H4 (cell line): ENCODE results near the gene BLVRA. TPM values are rescaled to one million over a fixed set of nuclear protein-coding genes. Genes with fewer than 3 reads are reported as not detected.

Experiments used
- DNase-seq: peaks from one replicate; pipeline ENCODE4 v3.0.0-alpha.2; 2015; ENCODE audit warnings: low spot score
- total RNA-seq: library from RNA; depleted of rRNA; stranded (reverse); fragments of >200 nt; shearing (Covaris generic); gene quantifications from 2 replicates; pipeline ENCODE4 v1.2.3, GENCODE V29; 2014

BLVRA gene
- total RNA-seq, 1 experiment from 2014 or later, result 109 TPM

DNA sequence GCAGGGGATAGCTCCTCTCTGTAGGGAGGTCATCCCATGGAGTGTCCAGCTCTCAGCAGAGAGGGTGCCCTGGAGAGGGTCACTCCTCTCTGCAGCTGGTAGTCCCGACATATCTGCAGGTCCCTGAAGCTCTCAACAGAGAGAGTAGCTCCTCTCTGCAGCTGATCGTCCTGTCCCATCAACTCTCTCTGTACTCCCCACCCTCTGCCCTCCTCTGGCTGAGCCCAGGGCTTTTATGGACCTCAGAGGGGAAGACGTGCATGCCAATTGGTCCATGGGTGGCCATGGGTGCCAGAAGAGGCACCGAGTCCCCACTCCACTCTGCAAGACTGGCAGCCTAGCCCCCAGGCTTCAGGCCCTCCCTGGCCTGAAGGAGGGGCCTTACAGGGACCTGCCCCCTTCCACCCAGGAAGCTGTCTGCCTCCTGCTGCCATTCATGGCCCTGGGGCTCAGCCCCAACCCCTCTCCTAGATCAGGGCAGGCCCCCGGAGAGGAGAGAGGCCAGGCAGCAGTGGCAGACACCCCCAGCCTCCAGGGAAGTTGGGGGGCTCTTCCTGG is 9.0 kb upstream of the BLVRA start:
- no peak for DNase-seq

DNA sequence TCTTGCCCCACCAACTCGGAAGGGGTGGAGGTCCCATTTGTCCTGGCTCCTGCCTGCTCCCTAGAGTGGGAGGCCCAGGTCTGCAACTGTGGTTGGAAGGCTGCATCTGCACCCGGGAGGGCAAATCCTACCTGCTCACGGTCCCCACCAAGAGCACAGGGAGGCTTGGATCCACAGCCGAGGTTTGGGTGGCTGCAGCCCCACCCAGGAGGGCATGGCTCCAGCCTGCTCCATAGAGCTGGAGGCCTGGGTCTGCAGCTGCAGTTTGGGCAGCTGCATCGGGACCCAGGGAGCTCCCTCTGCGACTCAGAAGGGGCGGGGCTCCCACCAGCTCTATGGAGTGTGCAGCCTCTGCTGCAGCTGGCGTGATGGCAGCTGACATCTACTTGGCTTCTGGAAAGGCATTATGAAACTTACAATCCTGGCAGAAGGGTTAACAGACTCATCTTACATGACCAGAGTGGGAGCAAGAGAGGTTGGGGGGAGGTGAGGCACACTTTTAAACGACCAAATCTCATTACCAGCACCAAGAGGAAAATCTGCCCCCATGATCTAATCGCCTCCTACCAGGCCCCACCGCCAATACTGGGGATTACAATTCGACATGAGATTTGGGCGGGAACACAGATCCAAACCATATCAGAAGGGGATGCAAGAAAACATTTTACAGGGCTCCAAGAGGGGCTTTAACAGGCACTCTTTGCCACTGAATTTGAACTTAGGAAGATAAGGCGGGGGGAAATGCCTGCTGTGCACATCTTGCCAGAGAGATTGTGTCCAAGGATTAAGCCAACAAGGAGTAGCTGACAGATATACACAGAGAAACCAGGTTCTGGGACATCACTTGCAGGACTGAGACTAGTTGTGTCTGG is 8.2 kb upstream of the BLVRA start:
- no peak for DNase-seq

DNA sequence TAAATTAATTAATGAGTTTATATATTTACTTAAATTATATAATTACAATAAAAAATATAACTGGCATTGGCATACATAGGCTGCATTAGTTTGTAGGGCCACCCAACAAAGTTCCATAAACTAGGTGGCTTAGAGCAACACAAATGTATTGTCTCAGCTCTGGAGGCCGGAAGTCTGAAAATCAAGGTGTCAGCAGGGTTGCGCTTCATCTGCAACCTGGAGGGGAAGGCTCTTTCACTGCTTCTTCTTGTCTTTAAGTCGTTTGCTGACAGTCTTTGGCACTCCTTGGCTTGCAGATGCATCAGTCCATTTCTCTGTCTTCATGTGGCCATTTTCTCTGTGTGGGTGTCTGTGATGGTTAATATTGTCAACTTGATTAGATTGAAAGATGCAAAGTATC is 6.1 kb upstream of the BLVRA start:
- DNase-seq, result no peak

DNA sequence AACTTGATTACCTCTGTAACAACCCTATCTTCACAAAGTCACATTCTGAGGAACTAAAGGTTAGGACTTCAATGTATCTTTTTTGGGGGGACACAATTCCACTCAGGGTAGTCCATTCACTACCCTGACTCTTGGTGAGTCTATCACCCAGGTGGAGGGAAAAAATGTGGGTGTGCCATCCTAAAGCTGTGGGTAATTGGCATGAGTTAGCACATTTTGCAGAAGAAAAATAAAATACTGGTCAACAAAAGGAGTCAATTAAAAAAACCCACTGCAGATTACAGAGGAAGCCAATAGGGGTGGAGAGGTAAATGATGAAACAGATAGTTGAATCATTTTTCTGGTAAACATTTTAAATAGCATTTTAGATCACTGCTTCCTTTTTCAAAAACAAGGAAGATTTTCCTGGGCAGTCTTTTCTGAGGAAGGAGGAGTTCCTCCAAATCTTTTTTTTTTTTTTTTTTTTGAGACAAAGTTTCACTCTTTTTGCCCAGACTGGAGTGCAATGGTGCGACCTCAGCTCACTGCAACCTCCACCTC is 5.1 kb upstream of the BLVRA start:
- DNase-seq, result no peak

DNA sequence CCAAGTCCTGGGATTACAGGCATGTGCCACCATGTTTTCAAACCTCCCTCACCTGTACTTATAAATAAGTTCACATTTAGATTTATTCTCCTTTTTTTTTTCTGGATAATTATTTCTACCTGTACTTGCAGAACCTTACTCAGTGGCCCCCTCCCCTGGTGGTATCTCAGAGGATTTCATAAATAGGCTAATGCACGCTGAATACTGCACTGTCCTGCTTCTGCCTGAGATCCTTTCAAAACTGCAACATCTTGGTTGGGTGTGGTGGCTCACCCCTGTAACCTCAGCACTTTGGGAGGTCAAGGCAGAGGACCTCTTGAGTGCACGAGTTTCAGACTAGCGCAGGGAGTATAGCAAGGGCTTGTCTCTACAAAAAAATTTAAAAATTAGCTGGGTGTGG is 4.6 kb upstream of the BLVRA start:
- no peak for DNase-seq

DNA sequence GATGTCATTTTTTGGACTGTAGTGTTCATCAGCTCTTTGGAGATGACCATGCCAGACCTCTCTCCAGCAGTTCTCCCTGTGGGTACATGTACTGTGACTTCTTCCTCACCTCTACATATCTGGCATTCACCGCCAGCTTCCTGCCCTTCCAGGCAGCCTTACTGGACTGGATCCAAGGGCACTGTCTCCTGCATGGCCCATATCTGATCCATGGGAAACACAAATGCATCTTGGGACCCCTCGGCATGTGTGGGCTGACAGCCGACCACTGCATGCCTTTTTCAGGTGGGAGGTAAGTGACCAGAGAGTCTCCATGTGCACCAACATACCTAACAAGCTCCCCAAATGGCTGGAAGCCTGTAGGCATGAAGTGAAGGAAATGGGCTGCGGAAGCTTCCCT is 3.9 kb upstream of the BLVRA start:
- DNase-seq, result no peak

DNA sequence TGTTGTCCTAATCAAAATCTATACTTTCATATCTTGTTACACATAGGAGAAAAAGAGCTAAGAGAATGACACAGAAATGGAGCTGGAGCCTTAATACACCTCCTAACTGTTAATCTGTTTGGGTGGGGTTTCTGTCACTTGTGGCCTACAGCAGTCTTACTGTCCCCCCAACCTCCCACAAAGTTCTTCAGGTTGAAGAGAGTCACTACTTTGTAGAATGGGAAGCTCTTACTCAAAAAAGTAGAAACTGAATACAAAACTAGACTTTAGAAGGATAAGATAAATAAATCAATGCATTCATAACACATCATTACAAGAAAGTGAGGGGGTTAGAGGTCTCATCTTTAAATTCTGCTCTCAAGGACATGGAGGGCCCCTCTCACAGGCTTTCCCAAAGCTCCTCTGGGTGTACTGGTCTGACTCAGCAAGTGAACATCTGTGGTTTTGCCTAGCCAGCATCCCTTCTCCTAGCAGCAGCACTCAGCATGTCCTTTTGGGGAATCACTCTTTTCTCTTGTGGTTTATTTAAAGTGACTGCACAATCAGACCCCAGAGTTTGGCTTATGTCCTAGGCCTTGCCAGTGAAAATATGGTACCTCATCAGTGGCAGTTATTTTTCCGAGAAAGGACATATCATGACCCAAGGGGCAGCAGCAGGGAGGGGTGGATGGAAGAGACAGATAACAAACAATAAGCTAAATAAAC is 2.0 kb upstream of the BLVRA start:
- DNase-seq, result peak; percentile 95

DNA sequence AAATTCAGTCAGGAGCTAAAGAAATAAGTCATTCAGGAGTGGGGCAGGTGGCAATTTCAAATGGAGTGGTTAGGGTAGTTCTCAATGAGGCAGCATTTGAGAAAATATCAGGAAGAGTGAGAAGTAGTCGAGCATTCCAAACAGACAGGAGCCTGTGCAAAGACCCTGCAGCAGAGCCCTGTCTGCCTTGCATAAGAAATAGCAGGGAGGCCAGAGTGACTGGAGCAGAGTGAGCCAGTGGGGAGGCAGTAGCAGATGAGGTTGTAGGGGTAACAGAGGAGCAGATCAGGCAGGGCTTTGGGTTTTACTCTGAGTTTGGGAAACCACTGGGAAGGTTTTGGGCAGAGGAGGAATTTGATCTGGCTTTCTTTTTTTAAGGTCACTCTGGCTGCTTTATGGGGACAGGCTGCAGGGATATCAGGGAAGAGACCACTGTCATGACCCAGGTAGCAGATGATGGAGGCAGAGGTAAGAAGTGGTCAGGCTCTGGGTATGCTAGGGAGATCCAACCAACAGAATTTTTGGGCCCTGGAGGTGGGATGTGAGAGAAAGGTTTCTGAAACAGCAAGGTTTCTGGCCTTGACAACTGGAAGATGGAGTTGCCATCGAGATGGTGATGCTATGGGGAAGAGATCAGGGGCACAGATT is 1.3 kb upstream of the BLVRA start:
- no peak for DNase-seq

DNA sequence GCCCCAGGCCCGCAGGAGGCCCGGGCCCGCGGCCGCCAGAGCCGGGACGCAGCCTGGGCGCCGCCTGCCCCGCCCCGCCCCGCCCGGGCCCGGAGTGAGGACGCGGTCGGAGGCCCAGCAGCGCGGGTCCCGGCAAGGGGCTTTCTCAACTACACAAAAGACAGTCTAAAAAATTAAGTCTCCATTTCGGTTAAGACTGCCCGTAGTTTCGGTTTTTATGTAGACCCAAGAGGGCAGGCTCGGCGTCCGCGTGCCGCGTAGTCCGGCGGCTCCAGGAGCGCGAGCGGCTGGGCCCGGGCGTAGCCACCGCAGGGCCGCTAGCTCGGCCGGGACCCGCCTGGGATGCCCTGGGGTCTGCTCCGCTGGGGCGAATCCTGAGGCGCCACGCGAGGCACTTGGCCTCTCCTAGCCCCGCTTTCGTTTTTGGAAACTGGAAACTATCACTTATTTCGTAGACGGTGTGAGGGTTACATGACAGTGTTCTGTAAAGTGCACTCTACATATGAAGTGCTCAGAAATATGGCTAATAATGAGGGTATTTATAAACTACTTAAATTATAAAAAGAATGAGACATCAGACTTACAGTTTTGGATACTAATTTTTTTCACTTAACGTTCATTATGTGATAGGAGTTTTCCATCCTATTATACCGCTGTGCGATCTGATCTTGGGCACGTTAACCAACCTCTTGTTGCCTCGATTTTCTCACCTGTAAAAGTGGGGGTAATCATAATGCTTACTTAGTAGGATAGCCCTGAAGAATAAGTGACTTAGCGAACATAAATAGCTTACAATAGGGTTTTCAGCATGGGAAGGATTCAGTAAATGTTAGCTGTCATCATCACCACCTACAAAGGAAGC is 573 bp downstream of the BLVRA start:
- no peak for DNase-seq

DNA sequence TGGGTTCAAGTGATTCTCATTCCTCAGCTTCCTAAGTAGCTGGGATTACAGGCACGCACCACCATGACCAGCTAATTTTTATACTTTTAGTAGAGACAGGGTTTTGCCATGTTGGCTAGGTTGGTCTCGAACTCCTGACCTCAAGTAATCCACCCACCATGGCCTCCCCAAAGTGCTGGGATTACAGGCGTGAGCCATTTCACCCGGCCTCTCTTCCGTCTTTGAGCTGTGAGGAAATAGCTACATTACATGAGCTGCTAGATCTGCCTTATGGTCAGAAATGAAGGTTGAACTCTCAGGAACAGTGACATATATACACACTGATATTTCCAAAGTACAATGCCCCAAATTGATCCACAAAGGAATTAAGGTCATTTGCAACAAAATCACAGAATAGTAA is 2.4 kb downstream of the BLVRA start:
- no peak for DNase-seq

DNA sequence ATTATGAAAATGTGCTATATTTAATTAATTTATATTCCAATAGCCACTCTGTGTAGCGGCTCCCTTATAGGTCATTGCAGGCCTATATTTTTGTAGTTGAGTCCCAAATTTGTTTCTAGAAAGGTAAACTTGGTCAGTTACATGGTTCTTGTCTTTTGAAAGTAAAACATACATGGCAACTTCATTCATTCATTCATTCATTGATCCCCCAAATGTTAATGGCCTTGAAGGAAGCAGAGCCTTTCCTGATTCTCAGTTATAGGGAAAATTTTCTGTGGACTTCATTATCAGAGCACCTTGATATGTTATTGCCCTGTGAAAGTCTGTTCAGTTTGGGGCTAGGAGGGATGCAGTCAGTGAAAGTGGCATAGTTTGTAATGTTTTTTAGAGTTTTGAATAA is 2.9 kb downstream of the BLVRA start:
- DNase-seq, result no peak

DNA sequence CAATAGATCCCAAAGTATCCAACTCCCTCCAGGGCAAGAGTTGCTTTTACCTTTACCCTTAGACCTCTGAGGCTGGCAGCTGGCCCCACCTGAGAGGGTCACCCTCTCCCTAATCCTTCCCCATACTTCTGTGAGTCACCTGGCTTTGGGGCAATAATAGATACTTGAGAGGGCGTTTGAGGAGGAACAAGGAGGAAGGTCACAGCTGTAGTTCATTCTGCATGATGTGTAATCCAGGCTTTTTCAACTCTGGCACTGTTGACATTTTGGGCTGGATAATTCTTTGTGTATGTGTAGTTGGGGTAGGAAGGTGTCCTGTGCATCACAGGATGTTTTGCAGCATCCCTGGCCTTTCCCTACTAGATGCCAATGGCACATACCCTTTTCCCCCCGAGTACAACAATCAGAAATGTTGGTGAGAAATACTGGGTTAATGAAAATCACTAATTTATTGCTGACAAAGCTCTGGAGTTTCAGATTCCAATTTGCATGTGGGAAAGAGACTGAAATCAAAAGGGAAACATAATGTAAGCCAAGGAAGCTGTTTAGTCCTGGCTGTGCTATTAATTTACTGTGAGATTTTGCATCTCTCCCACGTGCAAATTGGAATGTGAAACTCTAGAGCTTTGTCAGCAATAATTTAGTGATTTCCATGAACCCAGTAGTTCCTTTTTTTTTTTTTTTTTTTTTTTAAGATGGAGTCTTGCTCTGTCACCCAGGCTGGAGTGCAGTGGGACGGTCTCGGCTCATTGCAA is 3.6 kb downstream of the BLVRA start:
- no peak for DNase-seq

DNA sequence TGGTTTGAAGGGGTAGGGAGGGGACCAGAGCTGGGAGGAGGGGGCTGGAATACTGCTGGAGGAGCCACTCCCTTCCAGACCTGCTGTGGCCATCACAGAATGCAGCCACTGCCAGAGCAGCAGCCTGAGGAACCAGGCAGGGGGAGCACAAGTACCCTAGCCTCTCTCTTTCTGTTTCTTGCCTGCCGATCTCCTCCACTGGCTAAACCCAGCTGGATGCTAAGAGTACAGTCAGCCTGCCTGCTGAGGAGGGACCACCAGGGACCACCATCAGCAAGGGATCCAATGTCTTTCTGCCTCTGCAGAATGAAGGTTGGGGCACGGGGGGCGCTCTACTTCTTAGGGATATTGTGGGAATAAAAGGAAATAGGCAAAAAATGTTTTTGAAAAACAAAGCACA is 4.7 kb downstream of the BLVRA start:
- no peak for DNase-seq

DNA sequence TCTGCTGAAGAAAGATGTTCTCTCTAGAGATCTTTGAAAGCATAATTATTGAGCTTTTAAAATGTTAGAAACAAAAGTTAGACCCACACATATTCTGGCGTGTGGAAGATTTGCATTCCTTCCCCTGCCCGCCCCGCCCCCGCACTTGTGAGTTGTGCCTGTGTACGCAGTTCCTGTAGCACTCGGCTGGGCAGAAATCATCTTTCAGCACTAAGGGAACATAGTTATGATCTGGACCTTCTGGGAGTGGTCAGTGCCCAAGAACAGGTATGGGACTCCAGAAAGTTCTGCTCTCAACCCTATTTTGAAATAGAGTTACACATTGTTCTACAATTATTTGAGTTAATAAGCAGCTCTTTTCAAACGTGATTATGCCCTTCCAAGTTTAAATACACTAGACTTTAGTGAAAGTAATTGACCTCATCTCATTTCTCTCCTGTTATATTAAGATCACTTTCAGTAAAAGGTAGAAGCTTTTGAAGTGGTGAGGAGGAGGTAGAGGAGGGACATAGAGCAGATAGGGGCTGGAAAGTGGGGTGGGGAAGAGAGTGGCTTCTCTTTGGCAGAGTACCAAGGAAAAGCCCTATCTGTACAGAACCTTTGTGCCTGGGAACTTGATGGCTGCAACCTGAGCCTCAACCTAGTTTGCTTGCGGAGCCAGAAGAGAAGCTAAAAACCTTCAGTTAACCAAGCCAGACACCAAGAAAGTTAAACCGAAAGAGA is 5.7 kb downstream of the BLVRA start:
- DNase-seq, result no peak

DNA sequence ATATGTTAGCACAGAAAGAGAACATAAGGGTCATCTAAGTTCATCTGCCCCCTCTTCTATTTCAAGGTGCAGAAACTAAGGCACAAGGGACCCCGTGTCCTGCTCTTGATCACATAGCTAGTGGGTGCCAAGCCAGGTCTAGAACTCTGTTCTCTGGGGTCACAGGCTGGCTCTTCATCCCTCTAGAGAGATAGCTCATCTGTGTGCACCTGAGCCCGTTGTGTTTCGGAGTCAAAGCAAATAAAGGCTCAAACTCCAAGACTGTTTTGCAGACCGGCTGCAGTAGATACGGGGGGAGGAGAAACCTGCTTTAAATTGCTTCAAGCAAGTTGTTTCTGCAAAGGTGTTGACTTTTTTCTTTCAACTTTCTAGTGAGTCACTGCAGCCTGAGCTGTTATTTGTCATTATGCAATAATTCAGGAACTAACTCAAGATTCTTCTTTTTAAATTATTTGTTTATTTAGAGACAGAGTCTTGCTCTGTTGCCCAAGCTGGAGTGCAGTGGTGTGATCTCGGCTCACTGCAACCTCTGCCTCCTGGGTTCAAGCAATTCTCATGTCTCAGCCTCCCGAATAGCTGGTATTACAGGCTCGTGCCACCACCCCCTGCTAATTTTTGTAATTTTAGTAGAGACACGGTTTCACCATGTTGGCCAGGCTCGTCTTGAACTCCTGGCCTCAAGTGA is 6.5 kb downstream of the BLVRA start:
- DNase-seq, result peak; percentile 70

DNA sequence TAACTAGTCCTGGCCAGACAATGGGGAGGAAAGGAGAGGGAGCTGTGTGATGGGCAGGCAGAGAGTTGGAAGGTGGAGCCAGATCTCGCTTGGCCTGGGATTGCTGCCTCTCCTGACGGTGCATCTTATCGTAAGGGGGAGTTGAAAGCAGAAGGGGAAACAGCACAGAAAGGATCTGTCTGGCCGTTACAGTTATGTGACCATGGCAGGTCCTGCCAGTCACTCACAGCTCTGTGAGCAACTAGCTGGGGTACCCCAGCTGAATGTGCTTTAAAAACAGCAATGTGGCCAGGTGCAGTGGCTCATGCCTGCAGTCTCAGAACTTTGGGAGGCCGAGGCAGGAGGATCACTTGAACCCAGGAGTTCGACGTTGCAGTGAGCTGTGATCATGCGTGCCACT is 8.1 kb downstream of the BLVRA start:
- DNase-seq, result no peak

DNA sequence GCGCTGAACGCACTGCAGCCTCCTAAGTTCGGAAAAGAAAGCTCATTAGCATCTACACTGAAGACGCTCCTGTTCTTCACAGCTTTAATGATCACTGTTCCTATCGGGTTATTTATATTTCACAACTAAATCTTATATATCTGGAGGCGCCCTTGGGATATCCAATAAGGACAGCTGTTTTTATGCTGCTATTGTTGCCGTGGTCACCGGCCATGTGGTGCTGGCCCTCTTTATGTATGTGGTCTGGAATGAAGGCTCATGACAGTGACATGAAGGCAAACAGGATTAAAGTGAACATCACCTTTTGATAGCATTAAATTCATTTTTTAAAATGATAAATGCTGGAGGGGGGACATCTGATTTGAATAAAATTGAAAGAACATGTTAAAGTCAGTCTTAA is 8.8 kb downstream of the BLVRA start:
- DNase-seq, result no peak

DNA sequence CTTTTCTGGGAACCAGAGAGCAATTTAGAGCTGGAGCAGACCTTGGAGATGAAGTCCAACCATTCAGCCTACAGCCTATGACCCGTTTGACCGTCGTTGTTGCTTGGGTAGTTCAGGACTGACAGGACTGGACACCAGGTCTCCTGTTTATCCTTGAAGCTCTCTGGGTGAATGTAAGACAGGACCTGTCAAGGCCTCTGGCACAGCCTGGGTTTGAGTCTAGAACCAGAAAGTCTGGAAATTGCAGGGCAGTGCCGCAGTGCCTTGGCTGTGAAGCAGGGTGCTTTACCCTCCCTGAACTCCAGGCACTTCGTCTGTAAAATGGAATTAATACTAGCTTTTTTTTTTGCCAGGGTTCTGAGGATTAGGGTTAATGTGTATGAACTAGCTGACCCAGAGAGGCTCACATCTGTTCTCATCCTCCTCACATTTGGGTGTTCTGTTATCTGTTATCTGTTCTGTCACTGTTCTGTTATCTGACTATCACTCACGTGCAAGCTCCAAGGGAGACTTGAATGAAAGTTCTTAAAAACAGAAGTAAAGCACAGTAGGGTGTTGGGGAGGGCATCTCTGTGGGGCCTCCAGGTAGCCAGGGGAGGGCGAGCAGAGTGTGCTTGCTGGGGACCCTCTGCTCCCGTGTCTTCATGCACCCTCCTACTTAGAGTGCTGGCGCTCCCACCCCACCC is 9.9 kb downstream of the BLVRA start:
- no peak for DNase-seq

DNA sequence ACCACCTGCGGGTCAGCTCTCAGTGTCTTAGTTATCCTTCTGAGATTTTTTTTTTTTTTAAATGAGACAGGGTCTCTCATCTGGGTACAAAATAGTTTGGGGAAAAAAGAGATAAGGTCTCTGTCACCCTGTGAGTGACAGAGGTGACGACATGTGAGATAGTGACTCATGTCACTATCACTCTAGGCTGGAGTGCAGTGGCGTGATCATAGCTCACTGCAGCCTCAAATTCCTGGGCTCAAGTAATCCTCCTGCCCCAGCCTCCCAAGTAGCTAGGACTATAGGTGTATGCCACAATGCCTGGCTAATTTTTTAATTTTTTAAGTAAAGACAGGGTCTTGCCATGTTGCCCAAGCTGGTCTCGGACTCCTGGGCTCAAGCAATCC is 10.4 kb downstream of the BLVRA start:
- no peak for DNase-seq
